ENCODE results near the gene CXCL8. TPM values are rescaled to one million over a fixed set of nuclear protein-coding genes. Genes with fewer than 3 reads are reported as not detected.

CXCL8 gene
- total and polyA plus RNA-seq, 4 donors = 0.33 to 3.8 (median 1.1) TPM

GRCh38 chr4:73692701-73693100, 47.7 kb upstream of the CXCL8 start:
- Histone ChIP-seq H3K9me3 (ENCODE audit: control insufficient read depth in 4 of 4, low read length in 3 of 4) (no peaks in the 10 kb centered on the region), H3K27me3 (ENCODE audit: control insufficient read depth in 4 of 4, insufficient read depth in 4 of 4, low read length in 3 of 4) (no peaks in the 10 kb centered on the region), H3K9ac (ENCODE audit: low read depth in 1 of 2, low read length in 2 of 2) (no peak overlapping the region), H3K36me3 (ENCODE audit: control insufficient read depth in 4 of 4, insufficient read depth in 3 of 4, low read depth in 1 of 4, low read length in 3 of 4) (no peaks in the 10 kb centered on the region), H3K27ac (ENCODE audit: low read depth in 1 of 2, low read length in 2 of 2) (no peak overlapping the region), H3K4me3 (ENCODE audit: low read depth in 1 of 3, low read length in 3 of 3) (no peak overlapping the region), H3K4me1 (ENCODE audit: control insufficient read depth in 4 of 4, insufficient read depth in 4 of 4, low read length in 3 of 4) (no peaks in the 10 kb centered on the region)
- WGBS = 53% methylated on average over 2 of the region's 2 CpGs
- no peak for DNase-seq (ENCODE audit: low spot score)
- TF ChIP-seq JUND (IDR thresholded peaks at IDR 0.05) = no peak
- no peak for TF ChIP-seq ZBTB33 (IDR thresholded peaks at IDR 0.05)
- TF ChIP-seq REST (IDR thresholded peaks at IDR 0.05) = no peak
- no peak for TF ChIP-seq FOXA1 (IDR thresholded peaks at IDR 0.05)
- TF ChIP-seq SP1 (IDR thresholded peaks at IDR 0.05) = no peak
- TF ChIP-seq MAX (IDR thresholded peaks at IDR 0.05) = no peak
- no peak for TF ChIP-seq ATF3 (IDR thresholded peaks at IDR 0.05)

- H3K9me3 ChIP-seq (ENCODE audit: control insufficient read depth in 4 of 4, low read length in 3 of 4) = no peaks in the 10 kb centered on the region
- H3K36me3 ChIP-seq (ENCODE audit: control insufficient read depth in 4 of 4, insufficient read depth in 3 of 4, low read depth in 1 of 4, low read length in 3 of 4) = no peaks in the 10 kb centered on the region
- 95% methylated on average over 1 of the region's 1 CpG for WGBS
Observed at GRCh38 chr4:73693811-73694210, 46.6 kb upstream of the CXCL8 start.

GRCh38 chr4:73698217-73698616, 42.2 kb upstream of the CXCL8 start:
- no peak for DNase-seq (ENCODE audit: low spot score)
- H3K36me3 ChIP-seq (ENCODE audit: control insufficient read depth in 4 of 4, insufficient read depth in 3 of 4, low read depth in 1 of 4, low read length in 3 of 4) = no peaks in the 10 kb centered on the region
- no peaks in the 10 kb centered on the region for H3K9me3 ChIP-seq (ENCODE audit: control insufficient read depth in 4 of 4, low read length in 3 of 4)
- H3K27me3 ChIP-seq (ENCODE audit: control insufficient read depth in 4 of 4, insufficient read depth in 4 of 4, low read length in 3 of 4) = no peaks in the 10 kb centered on the region
- H3K4me1 ChIP-seq (ENCODE audit: control insufficient read depth in 4 of 4, insufficient read depth in 4 of 4, low read length in 3 of 4) = no peaks in the 10 kb centered on the region
- H3K27ac ChIP-seq (ENCODE audit: low read depth in 1 of 2, low read length in 2 of 2) = no peak overlapping the region
- H3K4me3 ChIP-seq (ENCODE audit: low read depth in 1 of 3, low read length in 3 of 3) = no peak overlapping the region
- 78% methylated on average over 2 of the region's 2 CpGs for WGBS
- no peak overlapping the region for H3K9ac ChIP-seq (ENCODE audit: low read depth in 1 of 2, low read length in 2 of 2)
- TF ChIP-seq HNF4G (IDR thresholded peaks at IDR 0.05) = no peak
- no peak for TF ChIP-seq FOXA2 (IDR thresholded peaks at IDR 0.05)
- no peak for TF ChIP-seq JUND (IDR thresholded peaks at IDR 0.05)
- TF ChIP-seq SP1 (IDR thresholded peaks at IDR 0.05) = no peak
- TF ChIP-seq HNF4A (conservative IDR thresholded peaks at IDR 0.05) = no peak
- no peak for TF ChIP-seq ZBTB33 (IDR thresholded peaks at IDR 0.05)
- TF ChIP-seq FOXA1 (IDR thresholded peaks at IDR 0.05) = no peak
- no peak for TF ChIP-seq TAF1 (conservative IDR thresholded peaks at IDR 0.05)
- no peak for TF ChIP-seq GABPA (IDR thresholded peaks at IDR 0.05 in 1 of 2, conservative IDR thresholded peaks at IDR 0.05 in 1 of 2)
- TF ChIP-seq EGR1 (IDR thresholded peaks at IDR 0.05; ENCODE audit: low read depth in 2 of 2) = no peak
- no peak for TF ChIP-seq RAD21 (IDR thresholded peaks at IDR 0.05)
- TF ChIP-seq REST (IDR thresholded peaks at IDR 0.05) = no peak

More at GRCh38 chr4:73693811-73694210, 46.6 kb upstream of the CXCL8 start:
- Histone ChIP-seq H3K27me3 (ENCODE audit: control insufficient read depth in 4 of 4, insufficient read depth in 4 of 4, low read length in 3 of 4) (no peaks in the 10 kb centered on the region), H3K27ac (ENCODE audit: low read depth in 1 of 2, low read length in 2 of 2) (no peak overlapping the region), H3K9ac (ENCODE audit: low read depth in 1 of 2, low read length in 2 of 2) (no peak overlapping the region), H3K4me1 (ENCODE audit: control insufficient read depth in 4 of 4, insufficient read depth in 4 of 4, low read length in 3 of 4) (no peaks in the 10 kb centered on the region), H3K4me3 (ENCODE audit: low read depth in 1 of 3, low read length in 3 of 3) (no peak overlapping the region)
- DNase-seq (ENCODE audit: low spot score) = no peak
- TF ChIP-seq TAF1 (conservative IDR thresholded peaks at IDR 0.05) (no peak), HNF4G (IDR thresholded peaks at IDR 0.05) (no peak), NR2F2 (IDR thresholded peaks at IDR 0.05) (no peak), FOXA1 (IDR thresholded peaks at IDR 0.05) (no peak), MAX (IDR thresholded peaks at IDR 0.05) (no peak), SP1 (IDR thresholded peaks at IDR 0.05) (no peak)

All from liver (tissue), 9 donors.